GM19397 (cell line): ENCODE results near the gene ADAM17.

ENCODE experiments used
- ATAC-seq: cut with Tn5 transposase; IDR thresholded peaks from one replicate; pipeline ENCODE4 v1.9.1; 2021; ENCODE audit warnings: mild to moderate bottlenecking, moderate library complexity; ENCODE audit not compliant: unreplicated experiment

Gene ADAM17

DNA sequence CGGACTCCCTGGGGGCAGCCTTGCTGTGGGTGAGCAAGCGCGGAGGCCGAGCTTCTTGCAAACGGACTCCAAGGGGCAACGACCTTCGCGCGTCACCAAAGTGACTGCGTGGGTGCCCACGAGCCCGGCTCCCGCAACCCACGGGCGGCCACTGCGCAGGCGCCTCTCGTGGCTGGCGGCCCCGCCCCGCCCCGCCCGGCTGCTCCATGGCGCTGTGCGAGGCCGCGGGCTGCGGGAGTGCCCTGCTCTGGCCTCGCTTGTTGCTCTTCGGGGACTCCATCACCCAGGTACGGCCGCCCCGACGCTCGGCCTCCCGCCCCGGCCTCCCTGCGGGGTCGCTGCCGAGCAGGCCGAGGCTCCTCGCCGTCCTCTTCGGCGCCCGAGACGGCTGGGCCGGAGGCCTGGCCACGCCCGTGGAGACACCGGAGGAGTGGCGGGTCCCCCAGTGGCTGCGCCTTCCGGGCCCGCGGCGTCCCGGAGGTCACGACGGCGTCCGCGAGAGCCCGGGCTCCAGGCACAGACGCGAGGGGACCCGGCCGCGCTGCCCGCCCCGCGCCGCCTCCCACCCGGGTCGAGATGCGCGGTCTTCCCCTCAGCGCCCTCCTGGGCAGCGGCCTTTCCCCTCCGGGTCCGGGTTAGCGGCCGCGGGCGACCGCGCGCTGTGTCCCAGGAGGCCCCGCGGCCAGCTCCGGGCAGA, 81.1 kb downstream of the ADAM17 start, which contains the start of gene IAH1:
IAH1 (plus strand) TSS at position 191 of the 697 bp plus-strand sequence; CDS start at position 207, 16 bp downstream.
- peak; percentile 84 for ATAC-seq

GRCh38 chr2:9473985-9474360, 81.7 kb downstream of the ADAM17 start:
- peak; percentile 31 for ATAC-seq

GRCh38 chr2:9473308-9473984, 82.2 kb downstream of the ADAM17 start:
- no peak for ATAC-seq

DNA sequence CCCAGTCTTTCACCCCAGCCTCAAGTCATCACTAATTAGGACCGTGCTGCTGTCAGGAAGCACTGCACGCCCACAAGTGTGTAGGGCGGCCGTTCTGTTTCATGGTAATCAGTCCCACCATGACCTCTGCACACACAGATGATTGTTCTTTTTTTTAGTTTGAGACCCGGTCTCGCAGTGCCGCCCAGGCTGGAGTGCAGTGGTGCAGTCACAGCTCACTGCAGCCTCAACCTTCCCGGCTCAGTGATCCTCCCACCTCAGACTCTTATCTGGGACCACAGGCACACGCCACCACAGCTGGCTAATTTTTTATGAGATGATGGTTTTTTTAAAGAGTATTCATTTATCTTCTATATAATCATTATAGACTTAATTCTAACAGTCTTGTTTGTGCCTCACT, 83.1 kb downstream of the ADAM17 start:
- no peak for ATAC-seq

DNA sequence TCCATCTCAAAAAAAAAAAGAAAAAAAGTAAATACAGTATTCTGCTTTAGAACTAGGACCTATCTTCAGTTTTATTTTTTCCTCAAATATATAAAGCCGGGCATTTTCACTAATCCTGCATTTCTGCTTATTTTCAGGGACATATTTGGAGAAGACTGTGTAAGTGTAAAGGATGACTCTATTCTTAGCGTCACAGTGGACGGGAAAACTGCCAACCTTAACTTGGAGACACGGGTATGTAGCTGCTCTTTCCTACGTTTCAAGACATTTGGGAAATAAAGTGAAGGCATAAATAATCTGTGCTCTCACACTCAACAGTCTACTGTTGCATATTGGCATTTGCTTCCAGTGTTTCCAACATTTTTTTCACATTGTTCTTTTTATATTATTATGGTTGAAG, 84.4 kb downstream of the ADAM17 start:
- no peak for ATAC-seq

- ATAC-seq, result no peak
Measured at GRCh38 chr2:9467687-9468086, 87.9 kb downstream of the ADAM17 start.

DNA sequence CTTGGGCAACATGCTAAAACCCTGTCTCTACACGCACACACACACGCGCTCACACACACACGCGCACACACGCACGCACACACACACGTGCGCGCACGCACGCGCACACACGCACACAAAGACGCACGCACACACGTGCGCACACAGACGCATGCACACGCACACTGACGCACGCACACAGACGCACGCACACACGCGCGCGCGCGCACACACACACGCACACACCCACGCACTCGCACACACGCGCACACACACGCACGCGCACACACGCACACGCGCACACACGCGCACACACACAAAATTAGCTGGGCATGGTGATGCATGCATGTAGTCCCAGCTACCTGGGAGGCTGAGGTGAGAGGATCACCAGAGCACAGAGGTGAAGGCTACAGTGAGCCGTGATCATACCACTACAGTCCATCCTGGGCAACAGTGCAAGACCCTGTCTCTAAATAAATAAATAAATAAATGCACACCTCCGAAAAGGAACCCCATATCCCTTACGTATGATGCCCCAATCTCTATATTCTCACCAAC, 89.4 kb downstream of the ADAM17 start:
- no peak for ATAC-seq

- no peak for ATAC-seq
Measured at GRCh38 chr2:9465170-9465569, 90.5 kb downstream of the ADAM17 start.

DNA sequence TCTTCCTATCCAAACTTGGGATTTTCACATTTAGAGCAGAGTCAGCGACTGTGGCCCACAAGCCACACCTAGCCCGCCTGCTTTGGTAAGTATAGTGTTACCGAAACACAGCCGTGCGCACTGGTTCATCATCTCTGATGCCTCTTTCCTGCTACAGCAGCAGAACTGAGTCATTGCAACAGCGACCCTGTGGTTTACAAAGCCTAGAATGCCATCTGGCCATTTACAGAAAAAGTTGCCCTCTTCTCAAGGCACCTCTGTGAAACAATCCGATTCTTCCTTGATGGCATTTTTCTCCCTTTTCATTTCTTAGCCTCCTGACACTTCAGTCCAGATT, 92.0 kb downstream of the ADAM17 start:
- ATAC-seq, result no peak

GRCh38 chr2:9462886-9463697, 92.5 kb downstream of the ADAM17 start:
- no peak for ATAC-seq

DNA sequence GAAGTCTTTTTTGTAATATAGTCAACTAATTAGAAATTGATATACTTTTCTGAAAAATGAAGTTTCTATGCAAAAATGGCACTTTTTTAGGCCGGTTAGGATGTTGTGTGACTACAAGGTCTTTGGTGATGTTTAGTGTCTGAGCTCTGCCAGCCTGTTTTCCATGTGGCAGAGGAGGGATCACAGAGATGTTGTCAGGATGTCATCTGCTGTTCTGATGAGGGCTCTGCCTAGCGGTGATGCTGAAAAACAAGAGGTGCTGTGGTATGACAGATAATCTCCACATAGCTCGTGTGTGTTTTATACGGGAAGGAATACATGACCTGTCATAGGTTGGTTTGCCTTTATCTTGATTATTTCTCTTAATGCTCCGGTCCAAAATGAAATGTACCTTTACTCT, 93.3 kb downstream of the ADAM17 start:
- ATAC-seq, result no peak

GRCh38 chr2:9461079-9461478, 94.6 kb downstream of the ADAM17 start:
- ATAC-seq, result no peak

DNA sequence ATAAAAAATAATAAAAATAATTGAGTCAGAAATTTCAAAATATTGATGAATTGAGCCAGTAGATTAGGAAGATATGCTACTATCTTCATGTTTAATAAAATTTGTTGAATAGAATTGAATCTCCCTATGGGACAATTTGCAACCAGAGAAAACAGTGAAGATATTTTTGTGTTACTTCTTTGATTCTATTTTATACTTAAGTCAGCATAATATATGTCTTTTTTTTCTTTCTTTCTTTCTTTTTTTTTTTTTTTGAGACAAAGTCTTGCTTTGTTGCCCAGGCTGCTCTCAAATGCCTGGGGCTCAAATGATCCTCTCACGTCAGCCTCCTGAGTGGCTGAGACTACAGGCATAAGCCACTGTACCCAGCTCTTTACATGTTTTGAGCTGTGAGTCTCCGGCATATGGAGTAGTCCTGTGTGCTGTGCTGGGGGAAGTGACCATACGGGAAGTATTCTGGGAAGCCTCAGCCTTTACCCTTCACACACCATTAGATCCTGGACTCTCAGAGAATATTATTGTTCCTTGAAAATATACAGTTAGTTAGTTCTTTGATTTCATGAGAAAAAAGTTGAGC, 95.1 kb downstream of the ADAM17 start:
- ATAC-seq, result no peak

DNA sequence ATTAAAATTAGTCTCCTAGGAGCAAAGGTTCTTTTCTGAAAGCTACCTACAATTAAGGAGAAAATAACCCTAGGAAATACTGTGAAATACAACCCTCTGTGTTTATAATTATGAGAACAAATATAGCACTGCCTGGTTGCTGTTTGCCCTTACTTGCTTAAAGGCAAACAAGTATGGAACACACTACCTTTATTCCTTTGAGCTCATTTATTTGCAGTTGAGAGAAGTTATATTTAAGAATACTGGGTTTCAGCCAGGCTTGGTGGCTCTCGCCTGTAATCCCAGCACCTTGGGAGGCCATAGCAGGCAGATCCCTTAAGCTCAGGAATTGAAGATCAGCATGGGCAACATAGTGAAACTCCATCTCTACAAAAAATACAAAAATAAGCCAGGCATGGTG, 104.4 kb downstream of the ADAM17 start:
- ATAC-seq, result no peak

- no peak for ATAC-seq
Measured at GRCh38 chr2:9445089-9445488, 110.5 kb downstream of the ADAM17 start.

GRCh38 chr2:9443526-9443925, 112.1 kb downstream of the ADAM17 start:
- ATAC-seq, result no peak

- ATAC-seq, result no peak
Measured at GRCh38 chr2:9441556-9441955, 114.1 kb downstream of the ADAM17 start.

DNA sequence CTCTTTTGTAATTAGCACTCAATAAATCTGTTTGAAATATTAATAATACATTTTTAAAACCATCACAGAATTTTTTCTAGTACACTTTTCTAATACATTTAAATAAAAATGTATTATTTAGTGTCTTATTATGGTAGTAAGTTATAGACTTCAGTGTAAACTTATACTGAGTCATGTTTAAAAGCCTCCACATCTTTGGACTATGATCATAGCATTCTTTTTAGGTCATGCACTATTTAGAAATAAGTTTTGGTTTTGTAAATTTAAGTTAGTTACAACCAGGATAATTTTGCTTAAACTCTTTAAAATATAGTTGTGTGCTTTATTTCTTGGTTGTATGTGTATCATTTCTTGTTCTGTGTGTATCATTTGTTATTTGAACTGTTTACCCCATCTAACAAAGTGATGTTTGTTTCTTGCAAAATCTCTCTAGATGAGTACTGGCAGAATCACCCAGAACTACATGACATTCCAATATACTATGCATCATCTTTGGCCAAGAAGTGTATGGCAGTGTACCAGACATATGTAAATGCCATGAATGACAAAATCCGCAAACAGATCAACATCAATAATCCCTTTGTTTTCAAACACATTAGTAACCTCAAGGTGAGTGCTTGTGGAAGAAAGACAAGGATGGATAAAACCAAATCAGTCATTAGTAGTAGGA, 115.4 kb downstream of the ADAM17 start:
- ATAC-seq, result no peak

GRCh38 chr2:9439536-9439935, 116.1 kb downstream of the ADAM17 start:
- ATAC-seq, result no peak
